HEK293 (cell line): Measurements from ENCODE around the gene TPMT.

Experiments
- CTCF ChIA-PET: fragments of 350-600 bp; formaldehyde crosslinking; extraction: SDS; loops from one replicate; lab custom pipeline; 2021; ENCODE audit warnings: antibody characterized with exemption; lab: Yijun Ruan, JAX
- POLR2A ChIA-PET: fragments of 300-600 bp; formaldehyde crosslinking; extraction: SDS; loops from one replicate; lab custom pipeline; 2020; ENCODE audit warnings: antibody characterized with exemption, inconsistent platforms; lab: Yijun Ruan, JAX
- H3K27ac ChIP-seq: fragments of 200-500 bp; sonication (Bioruptor generic); 2 replicates; pipeline ENCODE4 v1.5.1; 2014; ENCODE audit warnings: low read depth, low read length, control low read depth, inconsistent platforms; ENCODE audit errors: extremely low read depth
- H3K36me3 ChIP-seq, 2 experiments: fragments of 200-500 bp in 1 of 2; sonication (Bioruptor generic) in 1 of 2; 1 replicate in 1 of 2; 2 replicates in 1 of 2; pipeline ENCODE4 v1.5.1; 2014 to 2017; ENCODE audit warnings: inconsistent platforms in 2 of 2, low read length in 2 of 2; ENCODE audit not compliant: control insufficient read depth in 2 of 2, insufficient read depth in 1 of 2
- H3K4me1 ChIP-seq: fragments of 200-500 bp; sonication (Bioruptor generic); 2 replicates; pipeline ENCODE4 v1.5.1; 2014; ENCODE audit warnings: mild to moderate bottlenecking, low read length, inconsistent platforms; ENCODE audit not compliant: control insufficient read depth, insufficient read depth
- H3K4me3 ChIP-seq: 2 replicates; pipeline ENCODE4 v1.5.1; 2011; ENCODE audit warnings: low read depth, mild to moderate bottlenecking, control low read depth, low read length, moderate library complexity
- H3K9me3 ChIP-seq: fragments of 200-500 bp; sonication (Bioruptor generic); 2 replicates; pipeline ENCODE4 v1.5.1; 2014; ENCODE audit warnings: low read depth, low read length, inconsistent platforms; ENCODE audit not compliant: control insufficient read depth, insufficient read depth
- BCL11B ChIP-seq: fragments of 450-650 bp; formaldehyde crosslinking; IDR thresholded peaks from 2 replicates; pipeline ENCODE4 v1.5.1; 2016; ENCODE audit warnings: low read depth, missing biosample characterization, missing genetic modification characterization
- GLIS2 ChIP-seq: fragments of 450-650 bp; formaldehyde crosslinking; IDR thresholded peaks from 2 replicates; pipeline ENCODE4 v1.5.1; 2016; ENCODE audit warnings: missing biosample characterization, missing genetic modification characterization
- SCRT2 ChIP-seq: fragments of 450-650 bp; formaldehyde crosslinking; IDR thresholded peaks from 2 replicates; pipeline ENCODE4 v1.5.1; 2016; ENCODE audit warnings: missing biosample characterization, missing genetic modification characterization
- SETDB1 ChIP-seq: IDR thresholded peaks from one replicate; pipeline ENCODE4 v1.6.1; 2017; ENCODE audit warnings: mild to moderate bottlenecking, low read length, moderate library complexity, mixed read lengths; ENCODE audit not compliant: insufficient read length
- ZBTB17 ChIP-seq: fragments of 450-650 bp; formaldehyde crosslinking; IDR thresholded peaks from 2 replicates; pipeline ENCODE4 v1.5.1; 2016; ENCODE audit warnings: missing biosample characterization, missing genetic modification characterization
- ZNF221 ChIP-seq: fragments of 450-650 bp; formaldehyde crosslinking; IDR thresholded peaks from 2 replicates; pipeline ENCODE4 v1.5.1; 2017; ENCODE audit warnings: missing biosample characterization, missing genetic modification characterization, borderline replicate concordance
- ZNF548 ChIP-seq: fragments of 450-650 bp; formaldehyde crosslinking; IDR thresholded peaks from 2 replicates; pipeline ENCODE4 v1.5.1; 2016; ENCODE audit warnings: missing biosample characterization, missing genetic modification characterization
- ZNF768 ChIP-seq: fragments of 450-650 bp; formaldehyde crosslinking; IDR thresholded peaks from 2 replicates; pipeline ENCODE4 v1.5.1; 2018; ENCODE audit warnings: missing biosample characterization, mild to moderate bottlenecking, missing genetic modification characterization
- TF ChIP-seq, protein P1 (sequence below): fragments of 450-650 bp; formaldehyde crosslinking; IDR thresholded peaks from 2 replicates; pipeline ENCODE4 v1.5.1; 2016; ENCODE audit warnings: missing biosample characterization, missing genetic modification characterization
- TF ChIP-seq, protein P2 (sequence below): fragments of 450-650 bp; formaldehyde crosslinking; IDR thresholded peaks from 2 replicates; pipeline ENCODE4 v1.5.1; 2016; ENCODE audit warnings: missing biosample characterization, missing genetic modification characterization
- TF ChIP-seq, protein P3 (sequence below): fragments of 450-650 bp; formaldehyde crosslinking; IDR thresholded peaks from 2 replicates; pipeline ENCODE4 v1.5.1; 2016; ENCODE audit warnings: missing biosample characterization, missing genetic modification characterization
- TF ChIP-seq, protein P4 (sequence below): fragments of 450-650 bp; formaldehyde crosslinking; IDR thresholded peaks from 2 replicates; pipeline ENCODE4 v1.5.1; 2016; ENCODE audit warnings: missing biosample characterization, missing genetic modification characterization
- TF ChIP-seq, protein P5 (sequence below): fragments of 450-650 bp; formaldehyde crosslinking; conservative IDR thresholded peaks from 2 replicates; pipeline ENCODE4 v1.5.1; 2016; ENCODE audit warnings: low read depth, missing biosample characterization, missing genetic modification characterization

Gene TPMT

DNA sequence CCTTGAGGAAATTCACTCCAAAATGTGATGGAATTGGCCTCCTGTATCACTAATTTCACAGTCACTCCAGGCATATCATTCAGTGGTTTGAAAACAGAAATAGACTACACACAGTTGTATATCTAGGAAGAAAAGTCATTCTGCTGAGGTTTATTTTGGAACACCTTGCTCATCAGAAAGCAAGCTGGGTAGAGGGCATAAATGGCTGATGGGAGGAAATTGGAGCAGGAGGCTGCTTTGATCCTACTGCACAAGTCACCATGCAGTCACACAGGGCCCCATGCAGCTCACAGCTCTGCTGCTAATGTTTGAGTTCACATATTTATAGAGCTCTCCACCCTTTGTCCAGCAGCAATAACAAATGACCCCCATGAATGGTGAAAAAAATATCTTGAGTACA lies 44.7 kb downstream of the TPMT start (continued):
- TF ChIP-seq, protein P1, sequence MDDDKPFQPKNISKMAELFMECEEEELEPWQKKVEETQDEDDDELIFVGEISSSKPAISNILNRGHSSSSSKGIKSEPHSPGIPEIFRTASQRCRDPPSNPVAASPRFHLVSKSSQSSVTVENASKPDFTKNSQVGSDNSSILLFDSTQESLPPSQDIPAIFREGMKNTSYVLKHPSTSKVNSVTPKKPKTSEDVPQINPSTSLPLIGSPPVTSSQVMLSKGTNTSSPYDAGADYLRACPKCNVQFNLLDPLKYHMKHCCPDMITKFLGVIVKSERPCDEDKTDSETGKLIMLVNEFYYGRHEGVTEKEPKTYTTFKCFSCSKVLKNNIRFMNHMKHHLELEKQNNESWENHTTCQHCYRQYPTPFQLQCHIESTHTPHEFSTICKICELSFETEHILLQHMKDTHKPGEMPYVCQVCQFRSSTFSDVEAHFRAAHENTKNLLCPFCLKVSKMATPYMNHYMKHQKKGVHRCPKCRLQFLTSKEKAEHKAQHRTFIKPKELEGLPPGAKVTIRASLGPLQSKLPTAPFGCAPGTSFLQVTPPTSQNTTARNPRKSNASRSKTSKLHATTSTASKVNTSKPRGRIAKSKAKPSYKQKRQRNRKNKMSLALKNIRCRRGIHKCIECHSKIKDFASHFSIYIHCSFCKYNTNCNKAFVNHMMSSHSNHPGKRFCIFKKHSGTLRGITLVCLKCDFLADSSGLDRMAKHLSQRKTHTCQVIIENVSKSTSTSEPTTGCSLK (tag by site-specific recombination): no peak
- no peak for TF ChIP-seq SCRT2 (tag by site-specific recombination)
- no peak for TF ChIP-seq ZBTB17 (tag by site-specific recombination)
- TF ChIP-seq, protein P2, sequence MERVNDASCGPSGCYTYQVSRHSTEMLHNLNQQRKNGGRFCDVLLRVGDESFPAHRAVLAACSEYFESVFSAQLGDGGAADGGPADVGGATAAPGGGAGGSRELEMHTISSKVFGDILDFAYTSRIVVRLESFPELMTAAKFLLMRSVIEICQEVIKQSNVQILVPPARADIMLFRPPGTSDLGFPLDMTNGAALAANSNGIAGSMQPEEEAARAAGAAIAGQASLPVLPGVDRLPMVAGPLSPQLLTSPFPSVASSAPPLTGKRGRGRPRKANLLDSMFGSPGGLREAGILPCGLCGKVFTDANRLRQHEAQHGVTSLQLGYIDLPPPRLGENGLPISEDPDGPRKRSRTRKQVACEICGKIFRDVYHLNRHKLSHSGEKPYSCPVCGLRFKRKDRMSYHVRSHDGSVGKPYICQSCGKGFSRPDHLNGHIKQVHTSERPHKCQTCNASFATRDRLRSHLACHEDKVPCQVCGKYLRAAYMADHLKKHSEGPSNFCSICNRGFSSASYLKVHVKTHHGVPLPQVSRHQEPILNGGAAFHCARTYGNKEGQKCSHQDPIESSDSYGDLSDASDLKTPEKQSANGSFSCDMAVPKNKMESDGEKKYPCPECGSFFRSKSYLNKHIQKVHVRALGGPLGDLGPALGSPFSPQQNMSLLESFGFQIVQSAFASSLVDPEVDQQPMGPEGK (tag by site-specific recombination): no peak
- TF ChIP-seq, protein P3, sequence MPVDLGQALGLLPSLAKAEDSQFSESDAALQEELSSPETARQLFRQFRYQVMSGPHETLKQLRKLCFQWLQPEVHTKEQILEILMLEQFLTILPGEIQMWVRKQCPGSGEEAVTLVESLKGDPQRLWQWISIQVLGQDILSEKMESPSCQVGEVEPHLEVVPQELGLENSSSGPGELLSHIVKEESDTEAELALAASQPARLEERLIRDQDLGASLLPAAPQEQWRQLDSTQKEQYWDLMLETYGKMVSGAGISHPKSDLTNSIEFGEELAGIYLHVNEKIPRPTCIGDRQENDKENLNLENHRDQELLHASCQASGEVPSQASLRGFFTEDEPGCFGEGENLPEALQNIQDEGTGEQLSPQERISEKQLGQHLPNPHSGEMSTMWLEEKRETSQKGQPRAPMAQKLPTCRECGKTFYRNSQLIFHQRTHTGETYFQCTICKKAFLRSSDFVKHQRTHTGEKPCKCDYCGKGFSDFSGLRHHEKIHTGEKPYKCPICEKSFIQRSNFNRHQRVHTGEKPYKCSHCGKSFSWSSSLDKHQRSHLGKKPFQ (tag by site-specific recombination): no peak

DNA sequence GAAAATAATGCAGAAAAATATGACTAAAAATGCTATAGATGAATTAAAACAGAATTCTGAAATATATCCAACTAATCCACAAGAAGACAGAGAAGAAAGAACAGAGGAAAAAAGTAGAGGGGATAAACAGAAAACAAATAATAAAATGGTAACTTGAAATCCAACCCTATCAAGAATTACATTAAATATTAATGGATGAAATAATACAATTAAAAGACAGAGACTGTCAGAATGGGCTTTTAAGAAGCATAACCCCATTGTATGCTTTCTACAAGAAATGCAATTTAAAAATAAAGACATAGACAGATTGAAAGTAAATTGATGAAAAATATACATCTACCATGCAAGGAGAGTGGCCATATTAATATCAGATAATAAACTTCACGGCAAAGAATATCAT lies 47.8 kb downstream of the TPMT start:
- Histone ChIP-seq H3K4me3 (no peak overlapping the region), H3K9me3 (no peaks in the 10 kb centered on the region), H3K27ac (no peak overlapping the region), H3K4me1 (no peaks in the 10 kb centered on the region), H3K36me3 (no peaks in the 10 kb centered on the region)
- CTCF ChIA-PET: no interaction called here
- TF ChIP-seq GLIS2 (tag by site-specific recombination) (no peak), ZNF768 (no peak), ZNF548 (no peak), ZNF221 (no peak), SETDB1 (peak; percentile 46), BCL11B (tag by site-specific recombination) (no peak)
- TF ChIP-seq, protein P4, sequence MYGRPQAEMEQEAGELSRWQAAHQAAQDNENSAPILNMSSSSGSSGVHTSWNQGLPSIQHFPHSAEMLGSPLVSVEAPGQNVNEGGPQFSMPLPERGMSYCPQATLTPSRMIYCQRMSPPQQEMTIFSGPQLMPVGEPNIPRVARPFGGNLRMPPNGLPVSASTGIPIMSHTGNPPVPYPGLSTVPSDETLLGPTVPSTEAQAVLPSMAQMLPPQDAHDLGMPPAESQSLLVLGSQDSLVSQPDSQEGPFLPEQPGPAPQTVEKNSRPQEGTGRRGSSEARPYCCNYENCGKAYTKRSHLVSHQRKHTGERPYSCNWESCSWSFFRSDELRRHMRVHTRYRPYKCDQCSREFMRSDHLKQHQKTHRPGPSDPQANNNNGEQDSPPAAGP (tag by site-specific recombination): no peak
- TF ChIP-seq, protein P5, sequence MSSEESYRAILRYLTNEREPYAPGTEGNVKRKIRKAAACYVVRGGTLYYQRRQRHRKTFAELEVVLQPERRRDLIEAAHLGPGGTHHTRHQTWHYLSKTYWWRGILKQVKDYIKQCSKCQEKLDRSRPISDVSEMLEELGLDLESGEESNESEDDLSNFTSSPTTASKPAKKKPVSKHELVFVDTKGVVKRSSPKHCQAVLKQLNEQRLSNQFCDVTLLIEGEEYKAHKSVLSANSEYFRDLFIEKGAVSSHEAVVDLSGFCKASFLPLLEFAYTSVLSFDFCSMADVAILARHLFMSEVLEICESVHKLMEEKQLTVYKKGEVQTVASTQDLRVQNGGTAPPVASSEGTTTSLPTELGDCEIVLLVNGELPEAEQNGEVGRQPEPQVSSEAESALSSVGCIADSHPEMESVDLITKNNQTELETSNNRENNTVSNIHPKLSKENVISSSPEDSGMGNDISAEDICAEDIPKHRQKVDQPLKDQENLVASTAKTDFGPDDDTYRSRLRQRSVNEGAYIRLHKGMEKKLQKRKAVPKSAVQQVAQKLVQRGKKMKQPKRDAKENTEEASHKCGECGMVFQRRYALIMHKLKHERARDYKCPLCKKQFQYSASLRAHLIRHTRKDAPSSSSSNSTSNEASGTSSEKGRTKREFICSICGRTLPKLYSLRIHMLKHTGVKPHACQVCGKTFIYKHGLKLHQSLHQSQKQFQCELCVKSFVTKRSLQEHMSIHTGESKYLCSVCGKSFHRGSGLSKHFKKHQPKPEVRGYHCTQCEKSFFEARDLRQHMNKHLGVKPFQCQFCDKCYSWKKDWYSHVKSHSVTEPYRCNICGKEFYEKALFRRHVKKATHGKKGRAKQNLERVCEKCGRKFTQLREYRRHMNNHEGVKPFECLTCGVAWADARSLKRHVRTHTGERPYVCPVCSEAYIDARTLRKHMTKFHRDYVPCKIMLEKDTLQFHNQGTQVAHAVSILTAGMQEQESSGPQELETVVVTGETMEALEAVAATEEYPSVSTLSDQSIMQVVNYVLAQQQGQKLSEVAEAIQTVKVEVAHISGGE: no peak
- POLR2A ChIA-PET: no interaction called here
